Endothelial cell of umbilical vein (primary cell): ENCODE data around the gene PRKAR1A.

Experiments used
- TF ChIP-seq, protein P1 (sequence below): IDR thresholded peaks from 2 replicates; pipeline ENCODE4 v1.6.1; 2011; ENCODE audit not compliant: insufficient read depth, insufficient read length
- TF ChIP-seq, protein P2 (sequence below), 2 donors: IDR thresholded peaks; 1 replicate in 1 of 2; 2 replicates in 1 of 2; pipeline ENCODE4 v1.5.1; 2011; ENCODE audit warnings: low read length in 2 of 2, mild to moderate bottlenecking in 2 of 2, moderate library complexity in 2 of 2, control low read depth in 1 of 2, inconsistent platforms in 1 of 2, low read depth in 1 of 2; ENCODE audit not compliant: insufficient read depth in 1 of 2; ENCODE audit errors: extremely low read depth in 1 of 2

DNA sequence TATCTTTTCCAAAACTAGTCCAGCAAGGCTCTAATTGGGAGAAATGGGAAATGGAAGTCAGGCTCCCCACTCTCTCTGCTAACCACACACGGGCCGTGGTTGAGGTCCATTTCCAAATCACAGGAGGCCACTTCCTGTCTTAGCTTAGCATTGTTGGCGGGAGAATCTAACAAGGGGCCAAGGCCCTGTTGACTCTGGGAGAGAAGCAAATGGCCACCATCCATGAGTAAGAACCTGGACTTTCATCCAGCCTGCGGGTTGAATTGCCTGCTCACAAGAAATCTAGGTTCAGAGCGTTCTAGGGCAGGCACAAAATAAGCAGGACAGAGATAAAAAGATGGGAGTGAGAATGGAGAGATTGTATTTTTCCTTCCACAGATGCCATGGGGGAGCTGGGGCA, 83.3 kb downstream of the PRKAR1A start:
- TF ChIP-seq, protein P1, sequence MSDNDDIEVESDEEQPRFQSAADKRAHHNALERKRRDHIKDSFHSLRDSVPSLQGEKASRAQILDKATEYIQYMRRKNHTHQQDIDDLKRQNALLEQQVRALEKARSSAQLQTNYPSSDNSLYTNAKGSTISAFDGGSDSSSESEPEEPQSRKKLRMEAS, result no peak
- TF ChIP-seq, protein P2, sequence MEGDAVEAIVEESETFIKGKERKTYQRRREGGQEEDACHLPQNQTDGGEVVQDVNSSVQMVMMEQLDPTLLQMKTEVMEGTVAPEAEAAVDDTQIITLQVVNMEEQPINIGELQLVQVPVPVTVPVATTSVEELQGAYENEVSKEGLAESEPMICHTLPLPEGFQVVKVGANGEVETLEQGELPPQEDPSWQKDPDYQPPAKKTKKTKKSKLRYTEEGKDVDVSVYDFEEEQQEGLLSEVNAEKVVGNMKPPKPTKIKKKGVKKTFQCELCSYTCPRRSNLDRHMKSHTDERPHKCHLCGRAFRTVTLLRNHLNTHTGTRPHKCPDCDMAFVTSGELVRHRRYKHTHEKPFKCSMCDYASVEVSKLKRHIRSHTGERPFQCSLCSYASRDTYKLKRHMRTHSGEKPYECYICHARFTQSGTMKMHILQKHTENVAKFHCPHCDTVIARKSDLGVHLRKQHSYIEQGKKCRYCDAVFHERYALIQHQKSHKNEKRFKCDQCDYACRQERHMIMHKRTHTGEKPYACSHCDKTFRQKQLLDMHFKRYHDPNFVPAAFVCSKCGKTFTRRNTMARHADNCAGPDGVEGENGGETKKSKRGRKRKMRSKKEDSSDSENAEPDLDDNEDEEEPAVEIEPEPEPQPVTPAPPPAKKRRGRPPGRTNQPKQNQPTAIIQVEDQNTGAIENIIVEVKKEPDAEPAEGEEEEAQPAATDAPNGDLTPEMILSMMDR (IDR thresholded peaks at IDR 0.05; ENCODE audit: extremely low read depth in 1 of 2, insufficient read depth in 1 of 2, low read depth in 1 of 2, low read length in 2 of 2), result no peak
